ES-I3 (cell line): ENCODE measurements around the gene PCBP3.
"Not testable (repeated sequence)": the region's sequence is repeated elsewhere in the genome, so short reads cannot be mapped to it uniquely, and the experiment has no call there.

Experiments
- H3K36me3 ChIP-seq: 2 replicates; pipeline ENCODE4 v1.6.1; 2013; ENCODE audit warnings: mild to moderate bottlenecking, low read length, control low read depth, moderate library complexity; ENCODE audit not compliant: insufficient read depth
- H3K4me1 ChIP-seq: 2 replicates; pipeline ENCODE4 v1.6.1; 2013; ENCODE audit warnings: mild to moderate bottlenecking, control low read depth, low read length; ENCODE audit not compliant: insufficient read depth
- H3K9ac ChIP-seq: 2 replicates; pipeline ENCODE4 v1.6.1; 2013; ENCODE audit warnings: low read depth, mild to moderate bottlenecking, low read length, moderate library complexity
- H3K9me3 ChIP-seq: 2 replicates; pipeline ENCODE4 v1.6.1; 2013; ENCODE audit warnings: mild to moderate bottlenecking, low read length, moderate library complexity; ENCODE audit not compliant: control insufficient read depth, insufficient read depth

The PCBP3 gene

DNA sequence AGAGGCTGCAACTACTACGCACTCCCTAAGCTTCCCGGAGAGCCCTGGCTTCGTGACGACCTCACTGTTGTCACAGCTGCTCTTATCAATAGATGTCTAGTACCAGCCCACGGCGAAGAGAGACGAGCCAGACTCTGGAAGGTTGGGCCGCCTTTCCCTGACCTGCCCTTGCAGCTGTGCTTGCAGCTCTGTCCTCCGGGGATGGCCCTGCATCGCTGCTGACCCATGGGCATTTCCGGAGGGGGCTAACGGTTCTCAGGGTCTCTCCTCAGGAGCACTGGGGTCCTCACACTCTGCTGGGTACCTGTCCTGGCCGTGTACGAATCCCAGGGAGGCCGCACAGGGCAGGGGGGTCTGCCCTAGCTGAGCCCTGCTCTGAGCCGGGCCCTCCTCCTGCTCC, 244.3 kb downstream of the PCBP3 start:
- Histone ChIP-seq H3K4me1 (no peaks in the 10 kb centered on the region), H3K9ac (no peak overlapping the region), H3K9me3 (no peaks in the 10 kb centered on the region), H3K36me3 (no peaks in the 10 kb centered on the region)

DNA sequence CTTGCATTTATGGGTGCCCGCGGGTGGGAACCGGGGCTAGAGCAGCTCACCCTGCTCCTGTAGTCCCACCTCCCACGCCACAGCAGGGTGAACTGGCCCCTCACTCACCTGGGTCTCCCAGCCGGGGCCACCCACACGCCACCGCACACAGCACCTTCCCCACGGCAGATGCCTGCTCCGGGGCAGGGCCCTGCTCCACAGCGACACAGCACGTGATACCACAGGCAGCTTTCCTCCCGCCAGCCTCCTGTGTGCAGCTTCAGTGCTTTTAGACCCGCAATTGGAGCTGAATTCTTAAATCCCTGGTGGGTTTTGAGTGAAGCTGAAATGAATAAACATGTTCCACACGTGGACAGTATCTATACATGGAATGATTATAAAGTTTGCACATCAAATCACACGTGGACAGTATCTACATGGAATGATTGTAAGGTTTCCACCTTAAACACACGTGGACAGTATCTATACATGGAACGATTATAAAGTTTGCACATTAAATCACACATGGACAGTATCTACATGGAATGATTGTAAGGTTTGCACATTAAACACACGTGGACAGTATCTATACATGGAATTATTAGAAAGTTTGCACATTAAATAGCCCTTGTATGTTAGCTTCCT, 245.0 kb downstream of the PCBP3 start:
- no peaks in the 10 kb centered on the region for H3K36me3 ChIP-seq
- H3K9me3 ChIP-seq = no peaks in the 10 kb centered on the region
- no peaks in the 10 kb centered on the region for H3K4me1 ChIP-seq
- no peak overlapping the region for H3K9ac ChIP-seq

DNA sequence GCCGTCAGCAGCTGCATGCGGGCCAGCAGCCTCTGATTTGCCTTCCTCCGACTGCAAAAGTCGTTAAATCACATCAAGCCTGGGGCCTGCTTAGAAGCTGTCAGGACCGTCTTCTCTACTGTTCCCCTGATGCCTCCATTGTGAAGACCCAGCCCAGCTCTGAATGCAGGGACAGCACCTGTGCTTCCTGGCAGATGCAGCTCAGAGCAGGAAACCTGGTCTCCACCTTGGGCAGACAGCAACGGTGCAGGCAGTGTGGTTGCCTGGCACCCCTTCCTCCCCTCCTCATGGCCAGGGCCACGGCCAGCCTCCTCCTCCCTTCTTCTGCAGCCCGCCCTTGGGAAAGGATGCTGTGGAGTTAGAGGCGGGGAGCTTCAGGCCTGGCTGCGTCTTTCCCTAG, 245.7 kb downstream of the PCBP3 start:
- Histone ChIP-seq H3K9ac (no peak overlapping the region), H3K4me1 (no peaks in the 10 kb centered on the region), H3K36me3 (no peaks in the 10 kb centered on the region), H3K9me3 (no peaks in the 10 kb centered on the region)

DNA sequence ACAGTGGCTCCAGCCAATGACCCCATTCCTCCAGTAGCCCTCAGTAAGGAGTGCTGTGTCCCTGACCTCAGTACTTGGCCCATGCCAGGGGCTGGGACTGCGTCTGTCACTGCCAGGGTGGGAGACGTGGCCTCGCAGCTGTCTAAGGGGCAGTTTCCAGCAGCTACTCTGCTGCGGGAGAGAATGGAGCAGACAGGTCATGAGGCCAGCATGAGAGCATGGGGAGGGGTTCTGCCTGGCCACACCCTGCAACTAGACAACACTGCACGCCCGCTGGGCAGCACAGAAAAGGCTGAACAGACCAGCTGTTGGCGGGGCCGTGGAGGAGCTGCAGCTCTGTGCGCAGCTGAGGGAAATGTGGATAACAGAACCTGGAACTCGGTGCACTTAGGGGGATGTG, 246.4 kb downstream of the PCBP3 start:
- Histone ChIP-seq H3K9ac (no peak overlapping the region), H3K9me3 (no peaks in the 10 kb centered on the region), H3K4me1 (no peaks in the 10 kb centered on the region), H3K36me3 (no peaks in the 10 kb centered on the region)

DNA sequence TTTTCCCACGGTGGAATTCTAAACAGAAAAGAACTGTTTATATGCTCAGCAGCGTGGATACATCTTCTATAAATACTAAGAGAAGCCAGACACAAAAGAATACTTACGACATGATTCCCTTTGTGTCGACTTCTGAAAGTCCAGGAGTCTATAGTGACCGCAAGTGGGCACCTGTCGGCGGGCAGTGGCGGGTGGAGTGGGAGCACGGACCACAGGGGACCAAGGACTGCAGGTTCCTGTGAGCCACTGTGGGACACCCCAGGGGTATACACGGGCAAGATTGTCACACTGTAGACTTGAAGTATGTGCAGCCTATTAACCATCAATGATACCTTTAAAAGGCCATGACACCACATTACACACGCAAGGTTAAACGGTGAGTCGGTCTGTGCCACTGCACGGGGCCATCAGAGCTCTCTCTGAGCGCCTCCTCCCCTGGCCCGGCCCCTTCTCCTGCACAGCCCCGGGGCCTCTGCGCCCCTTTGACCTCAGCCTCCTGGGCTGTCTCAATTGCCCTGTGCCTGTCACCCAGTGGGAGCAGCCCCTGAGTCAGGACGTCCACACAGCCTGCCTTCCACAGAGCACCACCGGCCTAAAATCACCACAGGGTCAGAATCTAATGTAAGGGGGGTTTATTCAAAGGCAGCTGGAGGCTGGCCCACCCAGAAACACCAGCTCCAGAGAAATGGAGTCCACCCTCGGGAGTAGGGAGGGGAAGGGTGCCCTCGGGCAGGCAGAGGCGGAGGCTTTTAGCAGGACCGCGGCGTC, 248.0 kb downstream of the PCBP3 start:
- Histone ChIP-seq H3K4me1 (no peaks in the 10 kb centered on the region), H3K9me3 (no peaks in the 10 kb centered on the region), H3K9ac (no peak overlapping the region), H3K36me3 (no peaks in the 10 kb centered on the region)

DNA sequence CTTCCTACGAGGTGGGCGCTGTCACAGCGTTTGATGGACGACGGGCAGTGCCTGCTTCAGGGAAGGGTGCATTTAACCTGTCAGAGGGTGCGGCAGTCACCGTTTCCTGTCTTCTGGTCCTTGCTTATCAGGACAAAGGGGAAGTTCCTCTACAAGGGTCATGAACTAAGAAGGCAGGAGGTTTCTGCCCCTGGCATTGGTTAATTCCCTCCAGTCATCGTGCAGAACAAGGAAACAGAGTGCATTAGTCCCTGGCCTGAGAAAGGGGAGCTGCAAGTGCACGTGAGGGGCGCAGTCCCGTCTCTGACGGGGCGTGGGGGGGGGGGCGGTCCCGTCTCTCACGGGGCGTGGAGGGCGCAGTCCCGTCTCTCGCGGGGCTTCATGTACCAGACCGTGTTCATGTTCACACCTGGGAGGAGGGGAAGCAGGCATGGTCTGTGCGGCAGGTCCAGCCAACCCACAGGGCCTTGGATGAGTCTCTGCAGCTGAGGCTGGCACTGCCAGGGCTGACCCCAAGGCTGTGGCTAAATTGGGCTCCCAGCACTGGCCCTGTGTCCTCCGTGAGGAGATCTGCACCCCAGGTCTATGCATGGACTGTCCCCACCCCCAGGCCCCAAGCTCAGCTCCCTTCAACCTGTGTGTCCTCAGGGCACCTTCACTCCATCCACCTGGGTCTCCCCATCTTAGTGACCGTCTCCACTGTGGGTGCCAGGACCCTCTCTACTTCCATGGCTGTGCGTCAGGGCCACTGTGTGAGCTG, 248.8 kb downstream of the PCBP3 start:
- Histone ChIP-seq H3K4me1 (no peaks in the 10 kb centered on the region), H3K36me3 (no peaks in the 10 kb centered on the region), H3K9ac (no peak overlapping the region)

DNA sequence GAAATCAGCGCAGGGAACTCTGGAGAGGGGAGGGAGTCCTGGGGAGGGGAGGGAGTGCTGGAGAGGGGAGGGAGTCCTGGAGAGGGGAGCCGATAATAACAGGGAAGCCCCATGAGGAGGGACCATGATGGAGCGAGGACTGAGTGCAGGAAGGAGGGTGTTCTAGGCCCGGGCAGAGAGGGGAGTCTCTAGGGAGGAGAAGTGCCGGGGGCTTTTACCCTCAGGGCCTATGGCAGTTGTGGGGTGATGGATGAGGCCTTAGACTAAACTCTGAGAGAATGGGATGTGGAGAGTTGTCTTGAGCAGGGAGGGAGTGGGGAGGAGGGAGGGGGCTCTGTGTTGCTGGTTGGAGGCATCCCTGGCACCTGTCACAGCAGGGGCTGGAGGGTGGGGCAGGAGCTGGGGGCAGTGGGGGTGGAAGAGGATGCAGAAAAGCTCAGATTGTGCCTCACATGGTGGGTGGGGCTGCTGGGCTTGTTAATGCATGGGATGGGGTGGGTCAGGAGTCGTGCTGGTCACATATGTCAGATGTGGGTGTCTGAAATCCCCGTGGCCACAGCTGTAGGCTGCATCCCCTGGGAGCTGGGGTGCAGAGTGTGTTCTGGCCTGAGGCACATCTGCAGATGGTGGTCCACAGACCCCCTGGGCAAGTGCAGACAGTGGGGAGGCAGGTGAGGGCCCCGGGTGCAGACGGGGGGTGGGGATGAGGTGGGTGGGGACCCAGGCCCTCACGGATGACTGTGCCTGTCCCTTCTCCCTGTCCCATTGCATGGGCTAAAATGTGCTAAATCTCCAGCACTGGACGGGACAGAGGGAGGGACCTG, 249.6 kb downstream of the PCBP3 start:
- Histone ChIP-seq H3K36me3 (no peaks in the 10 kb centered on the region), H3K9me3 (no peaks in the 10 kb centered on the region), H3K4me1 (no peaks in the 10 kb centered on the region), H3K9ac (no peak overlapping the region)

More for the DNA sequence above, 248.8 kb downstream of the PCBP3 start:
- H3K9me3 ChIP-seq = no peaks in the 10 kb centered on the region

DNA sequence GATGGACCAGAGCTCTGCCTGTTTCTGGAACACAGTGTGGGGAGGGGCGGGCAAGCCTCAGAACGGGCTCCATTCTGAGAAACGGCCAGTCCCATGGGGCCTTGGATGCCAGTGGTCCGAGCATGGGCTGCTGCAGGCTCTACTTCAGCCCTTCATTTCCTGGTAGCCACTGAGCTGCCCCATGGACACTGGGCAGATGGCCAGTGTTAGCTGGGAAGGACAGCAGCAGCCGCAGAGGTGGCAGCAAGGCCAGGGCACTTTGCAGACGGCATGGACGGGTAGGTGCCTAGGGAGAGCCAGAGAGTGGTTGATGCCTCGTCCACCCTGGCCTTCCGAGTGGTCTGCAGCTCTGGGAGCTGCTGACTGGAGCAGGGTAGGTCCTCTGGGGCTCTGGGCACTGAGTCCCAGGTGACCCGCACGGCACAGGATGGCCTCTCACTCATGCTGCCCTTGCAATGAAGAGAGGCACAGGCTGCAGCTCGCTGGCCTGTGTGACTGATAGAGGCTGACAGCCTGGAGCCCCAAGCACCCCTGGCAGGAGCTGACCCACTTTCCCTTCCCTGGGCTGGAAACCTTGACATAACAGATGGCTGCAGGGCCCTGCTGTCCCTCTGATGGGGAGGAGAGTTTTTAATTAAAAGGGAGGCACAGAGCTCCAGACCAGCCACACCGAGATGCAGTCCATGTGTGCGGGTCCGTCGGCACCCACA, 250.4 kb downstream of the PCBP3 start:
- H3K4me1 ChIP-seq = no peaks in the 10 kb centered on the region
- H3K36me3 ChIP-seq = no peaks in the 10 kb centered on the region
- H3K9me3 ChIP-seq = no peaks in the 10 kb centered on the region
- H3K9ac ChIP-seq = no peak overlapping the region

- no peak overlapping the region for H3K9ac ChIP-seq
- no peaks in the 10 kb centered on the region for H3K4me1 ChIP-seq
- H3K9me3 ChIP-seq = no peaks in the 10 kb centered on the region
- H3K36me3 ChIP-seq = no peaks in the 10 kb centered on the region
Measured at GRCh38 chr21:45894450-45894825, 250.9 kb downstream of the PCBP3 start.

DNA sequence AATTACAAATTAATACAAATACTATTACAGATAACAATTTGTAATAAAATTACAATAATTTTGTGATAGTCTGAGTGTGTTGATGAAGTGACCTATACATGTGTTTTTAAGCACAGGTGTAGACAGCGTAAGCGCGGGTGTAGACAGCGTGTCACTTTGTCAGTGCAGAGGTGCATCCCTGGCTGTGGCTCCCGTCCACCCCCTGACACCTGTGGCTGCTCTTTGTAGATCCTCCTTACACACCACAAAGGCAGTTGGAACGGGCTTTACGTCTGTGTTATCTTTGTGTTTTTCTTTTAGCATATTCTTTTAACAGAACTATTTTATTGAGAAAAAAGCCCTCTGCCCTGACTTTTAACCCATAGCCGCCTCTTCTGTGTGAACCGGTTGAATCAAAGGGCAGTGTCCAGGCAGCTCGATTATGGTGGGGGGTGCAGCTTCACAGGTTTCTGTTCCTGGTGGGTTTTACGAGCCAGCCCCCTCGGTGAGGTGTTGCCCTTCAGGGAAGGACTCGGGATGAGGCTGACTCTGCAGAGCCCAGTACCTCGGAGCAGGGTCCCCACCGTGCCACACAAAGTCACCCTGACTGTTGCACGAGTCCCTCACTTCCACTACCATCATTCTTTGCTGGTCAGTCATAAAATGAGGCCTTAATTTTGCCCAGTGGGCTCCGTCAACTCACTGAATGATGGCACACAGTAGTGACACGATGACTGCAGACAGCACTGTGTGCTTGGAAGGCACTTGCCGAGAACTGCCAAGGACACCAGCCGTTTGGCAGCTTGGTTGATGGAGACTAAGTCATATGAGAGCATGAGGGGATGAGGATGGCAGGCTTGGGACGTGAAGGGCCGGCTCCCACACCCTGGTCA, 251.6 kb downstream of the PCBP3 start:
- H3K9ac ChIP-seq = no peak overlapping the region
- no peaks in the 10 kb centered on the region for H3K9me3 ChIP-seq
- no peaks in the 10 kb centered on the region for H3K36me3 ChIP-seq
- no peaks in the 10 kb centered on the region for H3K4me1 ChIP-seq

DNA sequence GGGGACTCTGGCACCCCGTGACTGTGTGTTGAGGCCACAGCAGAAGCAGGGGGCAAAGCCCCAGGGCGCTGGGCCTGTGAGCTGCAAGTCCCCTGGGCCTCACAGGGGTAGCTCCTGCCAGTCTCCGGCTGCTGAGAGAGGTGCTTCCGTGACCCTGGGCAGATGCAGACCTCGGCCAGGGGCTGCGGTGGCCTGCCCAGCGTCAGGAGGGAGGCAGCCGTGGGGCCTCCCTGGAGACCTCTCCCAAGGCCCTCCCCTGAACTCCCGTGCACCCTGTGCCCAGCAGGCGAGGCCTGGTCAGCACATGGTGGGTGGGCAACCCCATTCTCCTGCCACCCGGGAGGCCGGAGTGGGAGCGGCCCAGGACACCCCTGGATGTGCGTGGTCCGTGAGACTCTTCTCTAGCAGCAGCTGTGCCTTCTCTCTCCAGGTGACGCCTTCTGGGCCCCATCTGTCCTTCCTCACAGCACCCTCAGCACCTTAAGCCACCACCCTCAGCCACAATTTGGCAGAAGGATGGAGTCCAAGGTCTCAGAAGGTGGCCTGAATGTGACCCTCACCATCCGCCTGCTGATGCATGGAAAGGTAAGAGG, 252.3 kb downstream of the PCBP3 start:
- Histone ChIP-seq H3K36me3 (no peaks in the 10 kb centered on the region), H3K9ac (no peak overlapping the region), H3K9me3 (no peaks in the 10 kb centered on the region), H3K4me1 (no peaks in the 10 kb centered on the region)

DNA sequence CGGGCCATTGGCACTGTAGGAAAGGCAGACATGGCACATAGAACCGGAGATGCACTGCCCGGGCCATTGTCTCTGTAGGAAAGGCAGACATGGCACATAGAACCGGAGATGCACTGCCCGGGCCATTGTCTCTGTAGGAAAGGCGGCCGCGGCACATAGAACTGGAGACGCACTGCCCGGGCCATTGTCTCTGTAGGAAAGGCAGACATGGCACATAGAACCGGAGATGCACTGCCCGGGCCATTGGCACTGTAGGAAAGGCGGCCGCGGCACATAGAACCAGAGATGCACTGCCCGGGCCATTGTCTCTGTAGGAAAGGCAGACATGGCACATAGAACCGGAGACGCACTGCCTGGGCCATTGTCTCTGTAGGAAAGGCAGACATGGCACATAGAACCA, 252.9 kb downstream of the PCBP3 start:
- not testable (repeated sequence) for H3K36me3 ChIP-seq, H3K4me1 ChIP-seq, H3K9me3 ChIP-seq, H3K9ac ChIP-seq
